ENCODE data around the gene IBTK.

DNA sequence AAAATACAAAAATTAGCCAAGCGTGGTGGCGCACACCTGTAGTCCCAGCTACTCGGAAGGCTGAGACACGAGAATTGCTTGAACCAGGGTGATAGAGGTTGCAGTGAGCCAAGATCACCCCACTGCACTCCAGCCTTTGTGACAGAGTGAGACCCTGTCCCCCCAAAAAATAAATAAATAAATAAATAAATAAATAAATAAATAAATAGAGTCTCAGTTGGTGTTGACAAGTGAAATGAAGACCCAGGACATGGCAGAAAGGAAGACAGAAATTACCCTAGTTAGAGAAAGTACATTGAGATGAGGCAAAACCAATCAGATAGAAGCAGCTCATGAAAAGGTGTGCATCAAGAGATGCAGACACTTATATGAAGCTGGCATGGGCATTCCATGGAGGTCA lies 105.0 kb downstream of the IBTK start:
- TF ChIP-seq, protein P1, sequence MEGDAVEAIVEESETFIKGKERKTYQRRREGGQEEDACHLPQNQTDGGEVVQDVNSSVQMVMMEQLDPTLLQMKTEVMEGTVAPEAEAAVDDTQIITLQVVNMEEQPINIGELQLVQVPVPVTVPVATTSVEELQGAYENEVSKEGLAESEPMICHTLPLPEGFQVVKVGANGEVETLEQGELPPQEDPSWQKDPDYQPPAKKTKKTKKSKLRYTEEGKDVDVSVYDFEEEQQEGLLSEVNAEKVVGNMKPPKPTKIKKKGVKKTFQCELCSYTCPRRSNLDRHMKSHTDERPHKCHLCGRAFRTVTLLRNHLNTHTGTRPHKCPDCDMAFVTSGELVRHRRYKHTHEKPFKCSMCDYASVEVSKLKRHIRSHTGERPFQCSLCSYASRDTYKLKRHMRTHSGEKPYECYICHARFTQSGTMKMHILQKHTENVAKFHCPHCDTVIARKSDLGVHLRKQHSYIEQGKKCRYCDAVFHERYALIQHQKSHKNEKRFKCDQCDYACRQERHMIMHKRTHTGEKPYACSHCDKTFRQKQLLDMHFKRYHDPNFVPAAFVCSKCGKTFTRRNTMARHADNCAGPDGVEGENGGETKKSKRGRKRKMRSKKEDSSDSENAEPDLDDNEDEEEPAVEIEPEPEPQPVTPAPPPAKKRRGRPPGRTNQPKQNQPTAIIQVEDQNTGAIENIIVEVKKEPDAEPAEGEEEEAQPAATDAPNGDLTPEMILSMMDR (IDR thresholded peaks at IDR 0.05): no peak
- TF ChIP-seq POLR2A (IDR thresholded peaks at IDR 0.05): no peak
